Measurements from ENCODE around the gene SLMAP.

Gene SLMAP

DNA sequence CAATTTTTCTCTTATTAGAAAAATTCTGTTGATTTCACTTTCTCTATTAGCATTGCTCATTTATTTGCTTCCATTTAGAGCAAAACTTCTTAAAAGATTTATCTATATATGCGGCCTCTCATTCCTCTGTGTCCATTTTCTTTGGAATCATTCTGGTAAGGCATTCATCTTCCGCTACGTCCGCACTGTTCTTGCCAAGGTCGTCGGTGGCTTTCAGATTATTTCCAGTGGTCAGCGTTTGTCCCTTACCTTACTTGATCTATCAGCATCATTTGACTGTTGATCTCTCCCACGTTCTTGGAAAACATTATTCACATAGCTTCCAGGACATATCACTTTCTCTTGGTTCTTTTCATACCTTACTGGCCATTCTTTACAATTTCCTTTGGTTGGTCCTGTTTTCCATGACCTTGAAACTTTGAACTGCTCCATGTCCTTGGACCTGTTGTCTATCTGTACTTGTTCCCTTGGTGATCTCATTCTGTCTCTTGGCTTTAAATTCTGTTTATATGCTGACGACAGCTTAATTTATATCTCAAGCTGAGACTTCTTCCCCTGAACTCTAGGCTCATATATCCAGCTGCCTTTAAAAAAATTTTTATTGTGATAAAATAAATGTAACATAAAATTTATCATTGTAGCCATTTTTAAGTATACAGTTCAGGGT is 54.5 kb downstream of the SLMAP start:
- TF ChIP-seq EP300 (IDR thresholded peaks at IDR 0.05; ENCODE audit: borderline replicate concordance): no peak
- TF ChIP-seq, protein P1, sequence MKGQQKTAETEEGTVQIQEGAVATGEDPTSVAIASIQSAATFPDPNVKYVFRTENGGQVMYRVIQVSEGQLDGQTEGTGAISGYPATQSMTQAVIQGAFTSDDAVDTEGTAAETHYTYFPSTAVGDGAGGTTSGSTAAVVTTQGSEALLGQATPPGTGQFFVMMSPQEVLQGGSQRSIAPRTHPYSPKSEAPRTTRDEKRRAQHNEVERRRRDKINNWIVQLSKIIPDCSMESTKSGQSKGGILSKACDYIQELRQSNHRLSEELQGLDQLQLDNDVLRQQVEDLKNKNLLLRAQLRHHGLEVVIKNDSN (IDR thresholded peaks at IDR 0.05): no peak
- TF ChIP-seq CREB1 (IDR thresholded peaks at IDR 0.05; ENCODE audit: low read depth): no peak
- TF ChIP-seq TEAD4 (IDR thresholded peaks at IDR 0.05): no peak
- TF ChIP-seq NFIC (IDR thresholded peaks at IDR 0.05): no peak
- no peak for TF ChIP-seq FOXM1 (IDR thresholded peaks at IDR 0.05; ENCODE audit: borderline replicate concordance, low read depth)
- no peak for TF ChIP-seq ZBTB7A (IDR thresholded peaks at IDR 0.05; ENCODE audit: low read depth)
- no peak for TF ChIP-seq RAD21 (IDR thresholded peaks at IDR 0.05; ENCODE audit: low read depth)

DNA sequence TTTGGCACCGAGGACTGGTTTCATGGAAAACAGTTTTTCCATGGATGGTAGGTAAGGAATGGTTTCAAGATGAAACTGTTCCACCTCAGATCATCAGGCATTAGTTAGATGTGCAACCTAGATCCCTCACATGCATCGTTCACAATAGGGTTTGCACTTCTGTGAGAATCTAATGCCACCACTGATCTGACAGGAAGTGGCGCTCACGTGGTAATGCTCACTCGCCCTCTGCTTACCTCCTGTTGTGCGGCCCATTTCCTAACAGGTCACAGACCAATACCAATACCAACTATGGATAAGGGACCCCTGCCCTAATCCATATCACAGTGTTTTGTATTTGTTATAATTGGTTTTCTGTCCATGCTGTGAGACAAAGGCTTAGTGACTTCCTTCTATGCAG is 58.9 kb downstream of the SLMAP start:
- TF ChIP-seq, protein P2, sequence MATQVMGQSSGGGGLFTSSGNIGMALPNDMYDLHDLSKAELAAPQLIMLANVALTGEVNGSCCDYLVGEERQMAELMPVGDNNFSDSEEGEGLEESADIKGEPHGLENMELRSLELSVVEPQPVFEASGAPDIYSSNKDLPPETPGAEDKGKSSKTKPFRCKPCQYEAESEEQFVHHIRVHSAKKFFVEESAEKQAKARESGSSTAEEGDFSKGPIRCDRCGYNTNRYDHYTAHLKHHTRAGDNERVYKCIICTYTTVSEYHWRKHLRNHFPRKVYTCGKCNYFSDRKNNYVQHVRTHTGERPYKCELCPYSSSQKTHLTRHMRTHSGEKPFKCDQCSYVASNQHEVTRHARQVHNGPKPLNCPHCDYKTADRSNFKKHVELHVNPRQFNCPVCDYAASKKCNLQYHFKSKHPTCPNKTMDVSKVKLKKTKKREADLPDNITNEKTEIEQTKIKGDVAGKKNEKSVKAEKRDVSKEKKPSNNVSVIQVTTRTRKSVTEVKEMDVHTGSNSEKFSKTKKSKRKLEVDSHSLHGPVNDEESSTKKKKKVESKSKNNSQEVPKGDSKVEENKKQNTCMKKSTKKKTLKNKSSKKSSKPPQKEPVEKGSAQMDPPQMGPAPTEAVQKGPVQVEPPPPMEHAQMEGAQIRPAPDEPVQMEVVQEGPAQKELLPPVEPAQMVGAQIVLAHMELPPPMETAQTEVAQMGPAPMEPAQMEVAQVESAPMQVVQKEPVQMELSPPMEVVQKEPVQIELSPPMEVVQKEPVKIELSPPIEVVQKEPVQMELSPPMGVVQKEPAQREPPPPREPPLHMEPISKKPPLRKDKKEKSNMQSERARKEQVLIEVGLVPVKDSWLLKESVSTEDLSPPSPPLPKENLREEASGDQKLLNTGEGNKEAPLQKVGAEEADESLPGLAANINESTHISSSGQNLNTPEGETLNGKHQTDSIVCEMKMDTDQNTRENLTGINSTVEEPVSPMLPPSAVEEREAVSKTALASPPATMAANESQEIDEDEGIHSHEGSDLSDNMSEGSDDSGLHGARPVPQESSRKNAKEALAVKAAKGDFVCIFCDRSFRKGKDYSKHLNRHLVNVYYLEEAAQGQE (IDR thresholded peaks at IDR 0.05; ENCODE audit: low read depth): no peak
- TF ChIP-seq ZBTB7A (IDR thresholded peaks at IDR 0.05; ENCODE audit: low read depth): no peak
- no peak for TF ChIP-seq EP300 (IDR thresholded peaks at IDR 0.05; ENCODE audit: borderline replicate concordance)
- TF ChIP-seq, protein P1 (IDR thresholded peaks at IDR 0.05): no peak
- no peak for TF ChIP-seq EGR1 (IDR thresholded peaks at IDR 0.05)
- TF ChIP-seq TEAD4 (IDR thresholded peaks at IDR 0.05): no peak
- TF ChIP-seq, protein P3, sequence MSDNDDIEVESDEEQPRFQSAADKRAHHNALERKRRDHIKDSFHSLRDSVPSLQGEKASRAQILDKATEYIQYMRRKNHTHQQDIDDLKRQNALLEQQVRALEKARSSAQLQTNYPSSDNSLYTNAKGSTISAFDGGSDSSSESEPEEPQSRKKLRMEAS (IDR thresholded peaks at IDR 0.05): no peak
- TF ChIP-seq NFIC (IDR thresholded peaks at IDR 0.05): no peak
- no peak for TF ChIP-seq FOXM1 (IDR thresholded peaks at IDR 0.05; ENCODE audit: borderline replicate concordance, low read depth)
- no peak for TF ChIP-seq TCF12 (IDR thresholded peaks at IDR 0.05; ENCODE audit: low read depth)
- no peak for TF ChIP-seq RAD21 (IDR thresholded peaks at IDR 0.05; ENCODE audit: low read depth)
- TF ChIP-seq CEBPB (IDR thresholded peaks at IDR 0.05): no peak
- no peak for TF ChIP-seq CREB1 (IDR thresholded peaks at IDR 0.05; ENCODE audit: low read depth)
- no peak for TF ChIP-seq TAF1 (IDR thresholded peaks at IDR 0.05; ENCODE audit: low read depth)
- no peak for TF ChIP-seq YY1 (IDR thresholded peaks at IDR 0.05; ENCODE audit: low read depth)

DNA sequence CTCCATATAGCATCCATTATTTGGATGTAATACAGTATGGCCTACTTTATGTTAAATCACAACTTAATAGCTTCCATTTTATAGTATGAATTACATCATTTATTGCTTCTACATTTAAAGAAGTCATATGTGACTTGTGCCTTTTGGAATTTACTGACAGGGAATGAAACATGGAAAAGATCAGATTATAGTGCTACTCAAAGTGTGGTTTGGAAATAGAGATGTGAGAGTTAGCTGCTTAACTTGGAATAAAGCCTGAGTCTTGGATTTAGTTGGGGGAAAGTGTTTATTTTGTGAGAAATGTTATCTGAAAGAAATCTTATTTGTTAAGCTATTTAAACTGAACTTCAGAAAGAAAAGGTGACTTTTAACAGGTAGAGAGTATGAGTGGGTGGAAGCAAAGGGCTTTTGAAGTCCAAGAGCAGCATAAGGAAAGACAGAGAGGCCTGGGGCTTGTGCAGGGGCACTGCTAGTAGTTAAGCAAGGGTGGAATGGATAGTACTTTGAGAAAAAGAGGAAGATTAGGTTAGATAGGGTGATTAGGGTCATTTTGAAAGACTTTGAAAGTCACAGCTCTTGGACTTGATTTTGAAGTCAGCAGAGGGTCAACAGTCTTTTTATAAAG is 60.5 kb downstream of the SLMAP start:
- TF ChIP-seq, protein P3 (IDR thresholded peaks at IDR 0.05): no peak
- TF ChIP-seq FOXM1 (IDR thresholded peaks at IDR 0.05; ENCODE audit: borderline replicate concordance, low read depth): no peak
- TF ChIP-seq, protein P2 (IDR thresholded peaks at IDR 0.05; ENCODE audit: low read depth): no peak
- no peak for TF ChIP-seq CREB1 (IDR thresholded peaks at IDR 0.05; ENCODE audit: low read depth)
- TF ChIP-seq, protein P1 (IDR thresholded peaks at IDR 0.05): no peak
- TF ChIP-seq TAF1 (IDR thresholded peaks at IDR 0.05; ENCODE audit: low read depth): no peak
- no peak for TF ChIP-seq TEAD4 (IDR thresholded peaks at IDR 0.05)
- no peak for TF ChIP-seq YY1 (IDR thresholded peaks at IDR 0.05; ENCODE audit: low read depth)
- TF ChIP-seq CEBPB (IDR thresholded peaks at IDR 0.05): no peak
- TF ChIP-seq TCF12 (IDR thresholded peaks at IDR 0.05; ENCODE audit: low read depth): no peak
- no peak for TF ChIP-seq EGR1 (IDR thresholded peaks at IDR 0.05)
- TF ChIP-seq ZBTB7A (IDR thresholded peaks at IDR 0.05; ENCODE audit: low read depth): no peak
- no peak for TF ChIP-seq EP300 (IDR thresholded peaks at IDR 0.05; ENCODE audit: borderline replicate concordance)
- TF ChIP-seq RAD21 (IDR thresholded peaks at IDR 0.05; ENCODE audit: low read depth): no peak

DNA sequence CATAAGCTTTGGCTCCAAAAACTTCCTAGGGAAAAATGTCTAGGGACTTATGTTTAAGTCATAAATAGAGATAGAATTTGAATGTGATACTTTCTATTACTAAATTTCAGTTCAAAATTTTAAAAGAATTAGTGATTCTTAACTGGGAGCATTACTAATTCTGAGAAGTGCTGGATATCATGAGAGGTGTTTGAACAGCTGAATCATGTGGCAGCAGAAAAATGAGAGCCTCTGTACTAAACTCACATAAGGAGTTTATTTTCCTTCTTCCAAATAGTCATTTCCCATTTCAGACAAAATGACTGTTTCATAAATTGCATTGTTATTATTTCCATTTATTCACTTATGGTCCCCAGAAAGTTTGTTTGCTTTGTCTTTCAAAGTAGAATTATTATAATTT is 62.7 kb downstream of the SLMAP start:
- no peak for TF ChIP-seq TEAD4 (IDR thresholded peaks at IDR 0.05)
- TF ChIP-seq EGR1 (IDR thresholded peaks at IDR 0.05): no peak
- TF ChIP-seq RAD21 (IDR thresholded peaks at IDR 0.05; ENCODE audit: low read depth): no peak
- TF ChIP-seq ZBTB7A (IDR thresholded peaks at IDR 0.05; ENCODE audit: low read depth): no peak
- TF ChIP-seq TCF12 (IDR thresholded peaks at IDR 0.05; ENCODE audit: low read depth): no peak
- TF ChIP-seq, protein P3 (IDR thresholded peaks at IDR 0.05): no peak
- no peak for TF ChIP-seq EP300 (IDR thresholded peaks at IDR 0.05; ENCODE audit: borderline replicate concordance)
- TF ChIP-seq, protein P2 (IDR thresholded peaks at IDR 0.05; ENCODE audit: low read depth): no peak
- TF ChIP-seq TAF1 (IDR thresholded peaks at IDR 0.05; ENCODE audit: low read depth): no peak
- no peak for TF ChIP-seq YY1 (IDR thresholded peaks at IDR 0.05; ENCODE audit: low read depth)
- TF ChIP-seq, protein P1 (IDR thresholded peaks at IDR 0.05): no peak
- no peak for TF ChIP-seq NFIC (IDR thresholded peaks at IDR 0.05)
- no peak for TF ChIP-seq CREB1 (IDR thresholded peaks at IDR 0.05; ENCODE audit: low read depth)
